ENCODE measurements around the gene KAT6B. TPM values are rescaled to one million over a fixed set of nuclear protein-coding genes. Genes with fewer than 3 reads are reported as not detected.
A peak's percentile ranks its signal among the peaks of the same experiment; 100 is the strongest.

KAT6B gene
- total and polyA plus RNA-seq, 7 experiments from 2014 or later, result 33.2 to 80.5 (median 63.6) TPM

GRCh38 chr10:74825371-74826141 lies 844 bp upstream of the KAT6B start:
- Mint-ChIP-seq H3K27ac (peak overlapping the region; percentile 92 to 99 (median 98)), H3K4me1 (peaks cover 40 to 66% (median 63%) of the 10 kb centered on the region in 7 donors), H3K4me3 (peak overlapping the region; percentile 90 to 98 (median 92)), H3K27me3 (no peaks in the 10 kb centered on the region), H3K9me3 (peaks cover 0 to 3% (median 0%) of the 10 kb centered on the region in 11 donors), H3K36me3 (peaks cover 0 to 7% (median 3%) of the 10 kb centered on the region in 5 donors)
- Histone ChIP-seq H3K9me3 (ENCODE audit: control insufficient read depth in 2 of 3, low read length in 3 of 3) (no peaks in the 10 kb centered on the region), H3K36me3 (ENCODE audit: control insufficient read depth in 2 of 3, insufficient read depth in 3 of 3, low read length in 3 of 3) (peaks cover 0 to 5% (median 0%) of the 10 kb centered on the region in 3 experiments), H3K4me3 (ENCODE audit: low read length) (peak overlapping the region; percentile 86), H3K27me3 (ENCODE audit: control insufficient read depth in 2 of 2, insufficient read depth in 2 of 2, low read length in 2 of 2) (no peaks in the 10 kb centered on the region), H3K27ac (ENCODE audit: low read depth, low read length) (peak overlapping the region; percentile 67), H3K4me1 (ENCODE audit: control insufficient read depth in 2 of 2, insufficient read depth in 2 of 2, low read length in 2 of 2) (peaks cover 22 to 50% of the 10 kb centered on the region in 2 donors)
- DNase-seq, result peak; percentile 52 to 73 (median 65)
- ATAC-seq, result no peak
- ChIA-PET POLR2A (interaction anchor here (0.6 to 1.6 kb wide), 8 partner anchors 9 to 409 kb away, joined by 3 to 5 read pairs (median 3); no protein-coding TSS in a partner anchor), CTCF (no interaction called here)
- intact Hi-C loops (cut with micrococcal nuclease), result loop anchor here (1.0 to 10.0 kb wide), 22 partner anchors 87 to 1331 kb away; partner anchors contain the start of genes ADK (in 2 of the 2), PPP3CB (in 1 of the 2), SAMD8 (in 1 of the 2) and VCL (in 1 of the 2)

- Mint-ChIP-seq H3K27ac (peak overlapping the region; percentile 79 to 99 (median 96)), H3K9me3 (peaks cover 0 to 3% (median 0%) of the 10 kb centered on the region in 11 donors), H3K27me3 (no peaks in the 10 kb centered on the region), H3K4me1 (peaks cover 49 to 74% (median 69%) of the 10 kb centered on the region in 7 donors), H3K4me3 (peak overlapping the region; percentile 90 to 98 (median 92)), H3K36me3 (peaks cover 0 to 7% (median 3%) of the 10 kb centered on the region in 5 donors)
- ATAC-seq (no peak), DNase-seq (no peak)
- H3K27ac ChIP-seq (ENCODE audit: low read depth, low read length), result peak overlapping the region; percentile 72
- peak overlapping the region; percentile 72 for H3K4me3 ChIP-seq (ENCODE audit: low read length)
- intact Hi-C loops (cut with micrococcal nuclease), result loop anchor here (2.0 to 10.0 kb wide), 9 partner anchors 88 to 1332 kb away; partner anchors contain the start of gene PPP3CB (in 1 of the 2)
- peaks cover 22 to 49% of the 10 kb centered on the region in 2 donors for H3K4me1 ChIP-seq (ENCODE audit: control insufficient read depth in 2 of 2, insufficient read depth in 2 of 2, low read length in 2 of 2)
- H3K9me3 ChIP-seq (ENCODE audit: control insufficient read depth in 2 of 3, low read length in 3 of 3), result no peaks in the 10 kb centered on the region
- ChIA-PET CTCF (no interaction called here), POLR2A (interaction anchor here (0.6 to 1.6 kb wide), 6 partner anchors 13 to 241 kb away, joined by 3 to 5 read pairs (median 3); no protein-coding TSS in a partner anchor)
- H3K36me3 ChIP-seq (ENCODE audit: control insufficient read depth in 2 of 3, insufficient read depth in 3 of 3, low read length in 3 of 3), result peaks cover 0 to 5% (median 0%) of the 10 kb centered on the region in 3 experiments
- H3K27me3 ChIP-seq (ENCODE audit: control insufficient read depth in 2 of 2, insufficient read depth in 2 of 2, low read length in 2 of 2), result no peaks in the 10 kb centered on the region
Measured at GRCh38 chr10:74827045-74827441, 643 bp downstream of the KAT6B start.

GRCh38 chr10:74827694-74828093 lies 1.3 kb downstream of the KAT6B start:
- no peak for ATAC-seq
- CTCF ChIA-PET, result interaction anchor here (0.5 kb wide), 1 partner anchor 21 kb away, joined by 3 read pairs; no protein-coding TSS in a partner anchor
- Mint-ChIP-seq H3K4me3 (peak overlapping the region; percentile 90 to 98 (median 92)), H3K9me3 (peaks cover 0 to 3% (median 0%) of the 10 kb centered on the region in 11 donors), H3K4me1 (peaks cover 44 to 69% (median 63%) of the 10 kb centered on the region in 7 donors), H3K36me3 (peaks cover 0 to 7% (median 3%) of the 10 kb centered on the region in 5 donors), H3K27ac (peak overlapping the region; percentile 79 to 99 (median 96)), H3K27me3 (no peaks in the 10 kb centered on the region)
- POLR2A ChIA-PET, result interaction anchor here (0.5 to 1.2 kb wide), 2 partner anchors 13 to 502 kb away, joined by 3 read pairs; no protein-coding TSS in a partner anchor
- Histone ChIP-seq H3K4me1 (ENCODE audit: control insufficient read depth in 2 of 2, insufficient read depth in 2 of 2, low read length in 2 of 2) (peaks cover 22 to 42% of the 10 kb centered on the region in 2 donors), H3K4me3 (ENCODE audit: low read length) (peak overlapping the region; percentile 72), H3K27ac (ENCODE audit: low read depth, low read length) (peak overlapping the region; percentile 72), H3K9me3 (ENCODE audit: control insufficient read depth in 2 of 3, low read length in 3 of 3) (no peaks in the 10 kb centered on the region), H3K36me3 (ENCODE audit: control insufficient read depth in 2 of 3, insufficient read depth in 3 of 3, low read length in 3 of 3) (peaks cover 0 to 5% (median 0%) of the 10 kb centered on the region in 3 experiments), H3K27me3 (ENCODE audit: control insufficient read depth in 2 of 2, insufficient read depth in 2 of 2, low read length in 2 of 2) (no peaks in the 10 kb centered on the region)
- no peak for DNase-seq
- intact Hi-C loops (cut with micrococcal nuclease), result loop anchor here (2.0 to 10.0 kb wide), 9 partner anchors 89 to 1333 kb away; partner anchors contain the start of gene PPP3CB (in 1 of the 2)

GRCh38 chr10:74828946-74829345 lies 2.5 kb downstream of the KAT6B start:
- ChIA-PET POLR2A (interaction anchor here (0.6 kb wide), 1 partner anchor 283 kb away, joined by 4 read pairs; the partner anchor contains the start of gene SAMD8), CTCF (no interaction called here)
- H3K36me3 ChIP-seq (ENCODE audit: control insufficient read depth in 2 of 3, insufficient read depth in 3 of 3, low read length in 3 of 3), result peaks cover 0 to 5% (median 0%) of the 10 kb centered on the region in 3 experiments
- Mint-ChIP-seq H3K4me3 (peak overlapping the region in 8 of 10 donors; percentile 19 to 62 (median 45)), H3K36me3 (peaks cover 0 to 10% (median 3%) of the 10 kb centered on the region in 5 donors), H3K4me1 (peaks cover 38 to 66% (median 58%) of the 10 kb centered on the region in 7 donors), H3K27me3 (no peaks in the 10 kb centered on the region), H3K27ac (peak overlapping the region in 6 of 9 donors; percentile 3 to 67 (median 63)), H3K9me3 (peaks cover 0 to 2% (median 0%) of the 10 kb centered on the region in 11 donors)
- H3K27ac ChIP-seq (ENCODE audit: low read depth, low read length), result no peak overlapping the region
- ATAC-seq (no peak), DNase-seq (no peak)
- no peak overlapping the region for H3K4me3 ChIP-seq (ENCODE audit: low read length)
- H3K9me3 ChIP-seq (ENCODE audit: control insufficient read depth in 2 of 3, low read length in 3 of 3), result no peaks in the 10 kb centered on the region
- peaks cover 14 to 37% of the 10 kb centered on the region in 2 donors for H3K4me1 ChIP-seq (ENCODE audit: control insufficient read depth in 2 of 2, insufficient read depth in 2 of 2, low read length in 2 of 2)
- intact Hi-C loops (cut with micrococcal nuclease), result loop anchor here (5.0 to 10.0 kb wide), 3 partner anchors 562 to 1334 kb away; partner anchors contain the start of gene PPP3CB (in 1 of the 2)
- H3K27me3 ChIP-seq (ENCODE audit: control insufficient read depth in 2 of 2, insufficient read depth in 2 of 2, low read length in 2 of 2), result no peaks in the 10 kb centered on the region

GRCh38 chr10:74831518-74832120 lies 5.2 kb downstream of the KAT6B start:
- peaks cover 0 to 3% (median 0%) of the 10 kb centered on the region in 11 donors for H3K9me3 Mint-ChIP-seq
- H3K9me3 ChIP-seq (ENCODE audit: control insufficient read depth in 2 of 3, low read length in 3 of 3), result no peaks in the 10 kb centered on the region
- H3K36me3 ChIP-seq (ENCODE audit: control insufficient read depth in 2 of 3, insufficient read depth in 3 of 3, low read length in 3 of 3), result no peaks in the 10 kb centered on the region
- no peaks in the 10 kb centered on the region for H3K27me3 ChIP-seq (ENCODE audit: control insufficient read depth in 2 of 2, insufficient read depth in 2 of 2, low read length in 2 of 2)
- peak overlapping the region in 4 of 9 donors; percentile 2 to 81 (median 46) for H3K27ac Mint-ChIP-seq
- H3K4me1 Mint-ChIP-seq, result peaks cover 47 to 78% (median 74%) of the 10 kb centered on the region in 7 donors
- no peak overlapping the region for H3K27ac ChIP-seq (ENCODE audit: low read depth, low read length)
- peaks cover 0 to 20% (median 16%) of the 10 kb centered on the region in 5 donors for H3K36me3 Mint-ChIP-seq
- peak overlapping the region in 5 of 10 donors; percentile 16 to 52 (median 26) for H3K4me3 Mint-ChIP-seq
- no peak overlapping the region for H3K4me3 ChIP-seq (ENCODE audit: low read length)
- ATAC-seq (no peak), DNase-seq (no peak)
- no peaks in the 10 kb centered on the region for H3K27me3 Mint-ChIP-seq
- intact Hi-C loops (cut with micrococcal nuclease), result no loop called here
- ChIA-PET POLR2A (no interaction called here), CTCF (no interaction called here)
- peaks cover 5 to 29% of the 10 kb centered on the region in 2 donors for H3K4me1 ChIP-seq (ENCODE audit: control insufficient read depth in 2 of 2, insufficient read depth in 2 of 2, low read length in 2 of 2)

GRCh38 chr10:74835963-74836362 lies 9.6 kb downstream of the KAT6B start:
- Mint-ChIP-seq H3K9me3 (peaks cover 0 to 6% (median 0%) of the 10 kb centered on the region in 11 donors), H3K36me3 (peaks cover 0 to 30% (median 24%) of the 10 kb centered on the region in 5 donors), H3K4me1 (peaks cover 22 to 71% (median 64%) of the 10 kb centered on the region in 7 donors), H3K27ac (no peak overlapping the region), H3K4me3 (no peak overlapping the region), H3K27me3 (no peaks in the 10 kb centered on the region)
- ChIA-PET POLR2A (no interaction called here), CTCF (no interaction called here)
- Histone ChIP-seq H3K36me3 (ENCODE audit: control insufficient read depth in 2 of 3, insufficient read depth in 3 of 3, low read length in 3 of 3) (peaks cover 0 to 10% (median 0%) of the 10 kb centered on the region in 3 experiments), H3K4me3 (ENCODE audit: low read length) (no peak overlapping the region), H3K27me3 (ENCODE audit: control insufficient read depth in 2 of 2, insufficient read depth in 2 of 2, low read length in 2 of 2) (no peaks in the 10 kb centered on the region), H3K4me1 (ENCODE audit: control insufficient read depth in 2 of 2, insufficient read depth in 2 of 2, low read length in 2 of 2) (peaks cover 4 to 6% of the 10 kb centered on the region in 2 donors), H3K27ac (ENCODE audit: low read depth, low read length) (no peak overlapping the region), H3K9me3 (ENCODE audit: control insufficient read depth in 2 of 3, low read length in 3 of 3) (no peaks in the 10 kb centered on the region)
- DNase-seq, result no peak
- intact Hi-C loops (cut with micrococcal nuclease), result no loop called here
- ATAC-seq, result no peak
